8988T (cell line): Measurements from ENCODE around the gene POU5F1.
"Not testable (repeated sequence)": the region's sequence is repeated elsewhere in the genome, so short reads cannot be mapped to it uniquely, and the experiment has no call there.

Experiments
- DNase-seq: peaks from one replicate; pipeline ENCODE4 v3.0.0; 2011

Gene POU5F1

DNA sequence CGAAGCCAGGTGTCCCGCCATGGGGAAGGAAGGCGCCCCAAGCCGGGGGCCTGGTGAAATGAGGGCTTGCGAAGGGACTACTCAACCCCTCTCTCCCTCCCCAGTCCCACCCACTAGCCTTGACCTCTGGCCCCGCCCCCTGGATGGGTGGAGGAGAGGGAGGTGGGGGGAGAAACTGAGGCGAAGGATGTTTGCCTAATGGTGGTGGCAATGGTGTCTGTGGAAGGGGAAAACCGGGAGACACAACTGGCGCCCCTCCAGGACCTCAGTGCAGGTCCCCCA is at the start of gene POU5F1:
Gene POU5F1 (minus strand): TSS at position 83 of the 282 bp plus-strand sequence. CDS start 62 bp downstream, at position 21.
- DNase-seq = peak; percentile 3

GRCh38 chr6:31216208-31216898 is 45.9 kb upstream of the POU5F1 start:
- DNase-seq = no peak

- not testable (repeated sequence) for DNase-seq
These were observed 44.7 kb upstream of the POU5F1 start for GRCh38 chr6:31215216-31215615.

DNA sequence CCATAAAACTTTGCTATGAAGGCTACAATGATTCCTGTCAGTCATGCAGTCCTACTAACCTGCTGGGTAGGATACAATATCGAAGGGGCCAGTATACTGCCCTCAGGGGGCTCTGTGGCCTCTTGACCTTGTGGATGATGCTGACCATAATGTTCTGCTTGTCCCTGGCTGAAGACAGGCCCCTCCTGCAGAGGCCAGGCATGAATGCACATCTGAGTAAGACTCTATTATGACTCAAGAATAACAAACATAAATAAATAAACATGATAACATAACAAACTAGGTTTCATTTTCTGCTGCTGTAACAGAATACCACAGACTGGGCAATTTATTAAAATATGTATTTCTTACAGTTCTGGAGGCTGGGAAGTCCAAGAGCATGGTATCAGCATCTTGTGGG is 44.0 kb upstream of the POU5F1 start:
- DNase-seq = no peak

- DNase-seq = no peak
These were observed 40.5 kb upstream of the POU5F1 start for GRCh38 chr6:31210741-31211532.

DNA sequence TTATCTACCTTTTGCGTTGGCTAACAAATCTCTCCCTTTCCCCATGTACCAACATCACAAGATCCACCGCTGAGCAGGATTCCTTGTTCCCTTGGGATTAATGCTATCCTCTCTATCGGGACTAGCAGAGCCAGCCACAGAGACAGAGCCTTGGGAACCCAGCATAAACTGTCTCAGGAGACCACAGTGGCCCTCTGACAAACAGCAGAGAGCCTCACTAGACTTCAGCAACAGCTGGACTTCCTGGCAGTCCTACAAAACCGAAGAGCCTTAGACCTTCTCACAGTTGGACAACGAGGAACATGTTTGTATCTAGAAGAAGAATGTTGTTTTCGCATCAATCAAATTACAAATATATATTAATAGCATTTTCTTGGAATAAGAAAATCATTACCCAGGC is 39.6 kb upstream of the POU5F1 start:
- DNase-seq = no peak

- DNase-seq = no peak
These were observed 38.7 kb upstream of the POU5F1 start for GRCh38 chr6:31209137-31209536.

GRCh38 chr6:31208506-31208905 is 38.0 kb upstream of the POU5F1 start:
- no peak for DNase-seq

DNA sequence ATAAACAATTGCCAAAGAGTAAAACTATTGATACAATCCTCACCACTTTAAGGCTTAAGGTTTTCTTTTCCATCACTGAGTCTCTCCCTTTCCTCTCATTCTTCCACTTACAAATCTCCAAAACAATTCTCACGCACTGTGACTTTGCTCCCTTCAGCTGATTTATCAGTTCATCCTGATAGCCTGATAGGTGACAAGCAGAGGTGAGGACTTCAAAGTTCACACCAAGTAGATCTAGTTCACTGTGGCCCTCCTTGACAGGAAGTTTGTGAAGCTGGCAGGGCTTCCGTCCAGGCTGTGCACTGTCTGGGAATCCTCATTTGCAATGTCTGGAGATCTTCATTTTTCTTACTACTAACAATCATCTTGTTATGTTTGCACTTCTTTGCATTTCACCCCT is 35.2 kb upstream of the POU5F1 start:
- DNase-seq = no peak

- DNase-seq = no peak
These were observed 34.3 kb upstream of the POU5F1 start for GRCh38 chr6:31204751-31205145.

- DNase-seq = no peak
These were observed 33.0 kb upstream of the POU5F1 start for GRCh38 chr6:31203345-31203979.

DNA sequence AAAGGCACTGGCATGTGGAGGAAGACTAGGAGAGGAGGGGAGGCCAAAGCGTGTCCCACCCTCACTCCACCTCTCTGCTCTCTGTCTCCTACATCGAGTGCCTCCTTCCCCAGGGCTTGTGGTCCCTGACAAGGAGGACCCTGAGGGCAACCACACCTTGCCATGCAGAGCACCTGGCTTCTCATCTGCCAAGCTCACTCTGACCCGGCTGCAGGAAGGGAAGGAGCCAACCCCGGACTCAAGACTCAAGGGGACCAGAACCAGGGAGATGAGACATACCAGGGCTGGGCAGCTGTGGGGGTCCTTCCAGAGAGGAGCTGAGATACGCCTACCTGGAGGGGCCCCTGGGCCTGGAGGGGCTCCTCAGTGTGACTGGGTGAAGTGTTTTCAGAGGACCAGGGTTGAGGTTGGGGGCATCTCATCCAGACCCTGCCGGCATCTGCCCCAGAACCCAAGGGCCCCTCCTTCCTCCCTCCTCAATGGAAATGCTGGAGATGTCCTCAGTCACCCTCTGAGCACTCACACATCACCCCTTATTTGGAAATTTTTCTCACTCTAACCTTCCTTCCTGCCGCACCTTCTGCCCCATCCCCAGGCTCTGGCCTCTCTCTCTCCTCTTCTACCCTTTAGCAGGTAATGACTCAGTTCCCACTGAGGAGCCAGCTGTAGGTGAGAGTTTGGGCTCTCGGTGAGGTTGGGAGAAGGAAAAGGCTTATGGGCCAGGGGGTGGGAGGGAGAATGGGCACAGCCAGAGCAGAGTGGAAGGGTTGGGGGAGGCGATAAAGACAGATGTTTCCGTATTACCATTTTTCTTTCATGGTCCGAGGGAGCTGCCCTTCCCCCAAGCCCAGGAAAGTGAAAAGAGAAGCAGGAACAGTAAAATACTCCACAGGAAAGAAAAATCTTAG is 32.0 kb upstream of the POU5F1 start:
- no peak for DNase-seq

DNA sequence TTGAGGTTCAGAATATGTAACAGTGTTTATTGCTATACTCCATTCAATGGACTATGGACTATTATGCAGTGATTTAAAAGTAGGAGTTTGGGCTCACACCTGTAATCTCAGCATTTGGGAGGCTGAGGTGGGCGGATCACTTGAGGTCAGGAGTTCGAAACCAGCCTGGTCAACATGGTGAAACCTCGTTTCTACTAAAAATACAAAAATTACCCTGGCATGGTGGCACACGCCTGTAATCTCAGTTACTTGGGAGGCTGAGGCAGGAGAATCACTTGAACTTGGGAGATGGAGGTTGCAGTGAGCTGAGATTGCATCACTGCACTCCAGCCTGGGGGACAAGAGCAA is 28.6 kb upstream of the POU5F1 start:
- DNase-seq = not testable (repeated sequence)

- DNase-seq = no peak
These were observed 27.2 kb upstream of the POU5F1 start for GRCh38 chr6:31197559-31198305.

DNA sequence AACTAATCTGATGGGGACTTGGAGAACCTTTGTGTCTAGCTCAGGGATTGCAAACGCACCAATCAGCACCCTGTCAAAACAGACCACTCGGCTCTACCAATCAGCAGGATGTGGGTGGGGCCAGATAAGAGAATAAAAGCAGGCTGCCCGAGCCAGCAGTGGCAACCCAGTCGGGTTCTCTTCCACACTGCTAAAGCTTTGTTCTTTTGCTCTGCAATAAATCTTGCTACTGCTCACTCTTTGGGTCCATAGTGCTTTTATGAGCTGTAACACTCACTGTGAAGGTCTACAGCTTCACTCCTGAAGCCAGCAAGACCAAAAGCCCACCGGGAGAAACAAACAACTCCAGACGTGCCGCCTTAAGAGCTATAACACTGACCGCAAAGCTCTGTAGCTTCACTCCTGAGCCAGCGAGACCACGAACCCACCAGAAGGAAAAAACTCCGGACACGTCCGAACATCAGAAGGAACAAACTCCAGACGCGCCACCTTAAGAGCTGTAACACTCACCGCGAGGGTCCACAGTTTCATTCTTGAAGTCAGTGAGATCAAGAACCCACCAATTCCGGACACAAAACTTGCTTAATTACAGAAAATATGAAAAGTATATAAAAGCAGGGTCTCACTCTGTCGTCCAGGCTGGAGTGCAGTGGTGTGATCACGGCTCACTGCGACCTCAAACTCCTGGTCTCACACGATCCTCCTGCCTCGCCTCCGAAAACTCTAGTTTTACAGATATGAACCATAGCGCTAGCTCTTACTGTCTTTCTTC is 26.0 kb upstream of the POU5F1 start:
- DNase-seq = not testable (repeated sequence)

DNA sequence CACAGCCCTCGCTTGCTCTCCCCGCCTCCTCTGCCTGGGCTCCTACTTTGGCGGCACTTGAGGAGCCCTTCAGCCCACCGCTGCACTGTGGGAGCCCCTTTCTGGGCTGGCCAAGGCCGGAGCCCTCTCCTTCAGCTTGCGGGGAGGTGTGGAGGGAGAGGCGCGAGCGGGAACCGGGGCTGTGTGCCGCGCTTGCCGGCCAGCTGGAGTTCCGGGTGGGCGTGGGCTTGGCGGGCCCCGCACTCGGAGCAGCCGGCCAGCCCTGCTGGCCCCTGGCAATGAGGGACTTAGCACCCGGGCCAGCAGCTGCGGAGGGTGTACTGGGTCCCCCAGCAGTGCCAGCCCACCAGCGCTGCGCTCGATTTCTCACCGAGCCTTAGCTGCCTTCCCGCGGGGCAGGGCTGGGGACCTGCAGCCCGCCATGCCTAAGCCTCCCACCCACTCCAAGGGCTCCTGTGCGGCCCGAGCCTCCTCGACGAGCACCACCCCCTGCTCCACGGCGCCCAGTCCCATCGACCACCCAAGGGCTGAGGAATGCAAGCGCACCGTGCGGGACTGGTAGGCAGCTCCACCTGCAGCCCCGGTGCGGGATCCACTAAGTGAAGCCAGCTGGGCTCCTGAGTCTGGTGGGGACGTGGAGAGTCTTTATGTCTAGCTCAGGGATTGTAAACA is 25.0 kb upstream of the POU5F1 start:
- not testable (repeated sequence) for DNase-seq

DNA sequence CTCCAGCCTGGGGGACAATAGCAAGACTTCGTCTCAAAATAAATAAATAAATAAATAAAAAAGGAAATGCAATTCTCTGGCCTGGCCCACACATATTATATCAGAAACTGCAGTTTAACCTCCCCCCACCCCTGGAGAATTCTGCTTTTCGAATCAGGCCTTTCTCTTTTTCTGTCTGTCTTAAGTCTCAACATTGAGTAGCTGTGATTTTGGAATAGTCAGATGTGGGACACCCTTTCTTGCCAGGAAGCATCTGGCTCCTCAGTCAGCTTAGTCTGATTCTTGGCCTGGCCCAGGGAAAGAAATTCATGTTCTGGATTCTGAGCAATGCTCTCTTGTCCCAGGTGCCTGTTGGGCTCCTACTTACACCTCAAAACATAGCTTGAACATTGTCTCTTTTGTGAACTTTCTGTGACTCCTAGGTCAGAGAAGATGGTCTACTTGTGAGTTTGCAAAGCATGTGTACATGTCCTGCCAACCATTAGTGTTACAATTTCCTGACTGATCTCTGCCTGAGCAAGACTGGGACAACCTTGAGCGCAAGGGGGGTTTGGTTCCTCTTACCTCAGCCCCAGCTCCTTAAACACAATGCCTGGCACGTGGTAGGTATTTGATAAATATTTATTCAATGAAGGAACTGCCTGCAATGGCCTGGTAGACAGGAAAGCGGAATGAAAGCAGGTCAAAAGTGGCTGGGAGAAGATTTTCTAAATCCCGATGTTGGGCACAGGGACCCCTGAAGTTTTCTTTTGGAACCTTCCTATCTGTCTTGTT is 23.8 kb upstream of the POU5F1 start:
- DNase-seq = no peak

- DNase-seq = no peak
These were observed 22.7 kb upstream of the POU5F1 start for GRCh38 chr6:31193206-31193605.

- peak; percentile 58 for DNase-seq
These were observed 22.1 kb upstream of the POU5F1 start for GRCh38 chr6:31192431-31193105.

DNA sequence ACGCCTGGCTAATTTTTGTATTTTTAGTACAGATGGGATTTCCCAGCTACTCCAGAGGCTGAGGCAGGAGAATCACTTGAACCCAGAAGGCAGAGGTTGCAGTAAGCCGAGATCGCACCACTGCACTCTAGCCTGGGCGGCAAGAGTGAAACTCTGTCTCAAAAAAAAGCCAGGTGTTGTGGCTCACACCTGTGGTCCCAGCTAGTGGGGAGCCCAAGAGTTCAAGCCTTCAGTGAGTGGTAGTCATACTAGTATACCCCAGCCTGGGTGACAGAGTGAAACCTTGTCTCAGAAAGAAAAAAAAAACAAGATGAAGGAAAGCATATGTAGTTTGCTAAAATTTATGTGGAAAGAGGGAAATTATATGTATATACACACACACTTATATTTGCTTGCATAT is 20.0 kb upstream of the POU5F1 start:
- no peak for DNase-seq
